SJSA1 (cell line): ENCODE results near the gene MLLT3. TPM values are rescaled to one million over a fixed set of nuclear protein-coding genes. Genes with fewer than 3 reads are reported as not detected.

Experiments used
- DNase-seq, 2 experiments: peaks; one replicate each; pipeline ENCODE4 v3.0.0-alpha.2; 2015 to 2020; ENCODE audit warnings: low spot score in 2 of 2, low read depth in 1 of 2
- H3K27ac ChIP-seq: fragments of 250-450 bp; sonication (Bioruptor Pico); 2 replicates; pipeline ENCODE4 v1.5.1; 2020; ENCODE audit warnings: mild to moderate bottlenecking, moderate library complexity
- H3K27me3 ChIP-seq: fragments of 250-450 bp; sonication (Bioruptor Pico); replicated peaks from 2 replicates; pipeline ENCODE4 v1.5.1; 2020; ENCODE audit warnings: mild to moderate bottlenecking, moderate library complexity
- H3K36me3 ChIP-seq: fragments of 250-450 bp; sonication (Bioruptor Pico); 2 replicates; pipeline ENCODE4 v1.5.1; 2020; ENCODE audit warnings: mild to moderate bottlenecking
- H3K4me1 ChIP-seq: fragments of 250-450 bp; sonication (Bioruptor Pico); replicated peaks from 2 replicates; pipeline ENCODE4 v1.6.1; 2021; ENCODE audit warnings: mild to moderate bottlenecking
- H3K4me3 ChIP-seq: fragments of 250-450 bp; sonication (Bioruptor Pico); 2 replicates; pipeline ENCODE4 v1.5.1; 2020; ENCODE audit warnings: mild to moderate bottlenecking
- H3K9me3 ChIP-seq: fragments of 250-450 bp; sonication (Bioruptor Pico); replicated peaks from 2 replicates; pipeline ENCODE4 v1.5.1; 2020; ENCODE audit warnings: mild to moderate bottlenecking
- total RNA-seq: library from RNA; depleted of rRNA; stranded (reverse); fragments of >200 nt; shearing (Covaris generic); gene quantifications from 2 replicates; pipeline ENCODE4 v1.2.3, GENCODE V29; 2014

MLLT3 gene
- total RNA-seq, 1 experiment from 2014 or later: 13.9 TPM

GRCh38 chr9:20326516-20326915, 295.8 kb downstream of the MLLT3 start:
- no peak for DNase-seq
- Histone ChIP-seq H3K27me3 (no peaks in the 10 kb centered on the region), H3K4me3 (no peak overlapping the region), H3K4me1 (no peaks in the 10 kb centered on the region), H3K27ac (no peak overlapping the region), H3K36me3 (no peaks in the 10 kb centered on the region), H3K9me3 (no peaks in the 10 kb centered on the region)

GRCh38 chr9:20325008-20325407, 297.3 kb downstream of the MLLT3 start:
- H3K27ac ChIP-seq: no peak overlapping the region
- no peak for DNase-seq
- H3K36me3 ChIP-seq: no peaks in the 10 kb centered on the region
- no peak overlapping the region for H3K4me3 ChIP-seq
- no peaks in the 10 kb centered on the region for H3K9me3 ChIP-seq
- H3K27me3 ChIP-seq: no peaks in the 10 kb centered on the region
- H3K4me1 ChIP-seq: peaks cover 13% of the 10 kb centered on the region

GRCh38 chr9:20322212-20322611, 300.1 kb downstream of the MLLT3 start:
- H3K36me3 ChIP-seq: no peaks in the 10 kb centered on the region
- no peaks in the 10 kb centered on the region for H3K9me3 ChIP-seq
- no peak for DNase-seq
- no peak overlapping the region for H3K27ac ChIP-seq
- no peak overlapping the region for H3K4me3 ChIP-seq
- no peaks in the 10 kb centered on the region for H3K27me3 ChIP-seq
- peaks cover 29% of the 10 kb centered on the region for H3K4me1 ChIP-seq

GRCh38 chr9:20321423-20322082, 300.7 kb downstream of the MLLT3 start:
- Histone ChIP-seq H3K27ac (no peak overlapping the region), H3K27me3 (no peaks in the 10 kb centered on the region), H3K9me3 (no peaks in the 10 kb centered on the region), H3K4me1 (peaks cover 29% of the 10 kb centered on the region), H3K4me3 (no peak overlapping the region), H3K36me3 (no peaks in the 10 kb centered on the region)
- no peak for DNase-seq

GRCh38 chr9:20320921-20321320, 301.4 kb downstream of the MLLT3 start:
- H3K4me1 ChIP-seq: peaks cover 29% of the 10 kb centered on the region
- DNase-seq: no peak
- H3K27me3 ChIP-seq: no peaks in the 10 kb centered on the region
- H3K4me3 ChIP-seq: no peak overlapping the region
- no peaks in the 10 kb centered on the region for H3K36me3 ChIP-seq
- H3K27ac ChIP-seq: no peak overlapping the region
- H3K9me3 ChIP-seq: no peaks in the 10 kb centered on the region

- peak overlapping the region; percentile 59 for H3K27ac ChIP-seq
- H3K4me3 ChIP-seq: no peak overlapping the region
These were observed 302.5 kb downstream of the MLLT3 start for GRCh38 chr9:20319641-20320337.

GRCh38 chr9:20319241-20319640, 303.1 kb downstream of the MLLT3 start:
- Histone ChIP-seq H3K4me1 (peaks cover 33% of the 10 kb centered on the region), H3K27me3 (no peaks in the 10 kb centered on the region), H3K4me3 (no peak overlapping the region), H3K36me3 (no peaks in the 10 kb centered on the region), H3K27ac (peak overlapping the region; percentile 59), H3K9me3 (no peaks in the 10 kb centered on the region)
- DNase-seq: peak in 1 of 2 experiments; percentile 36

More at GRCh38 chr9:20319641-20320337, 302.5 kb downstream of the MLLT3 start:
- peak; percentile 75 to 76 for DNase-seq
- Histone ChIP-seq H3K27me3 (no peaks in the 10 kb centered on the region), H3K36me3 (no peaks in the 10 kb centered on the region), H3K4me1 (peaks cover 33% of the 10 kb centered on the region), H3K9me3 (no peaks in the 10 kb centered on the region)

- Histone ChIP-seq H3K4me3 (no peak overlapping the region), H3K9me3 (no peaks in the 10 kb centered on the region), H3K36me3 (no peaks in the 10 kb centered on the region), H3K27ac (no peak overlapping the region), H3K4me1 (peaks cover 36% of the 10 kb centered on the region), H3K27me3 (no peaks in the 10 kb centered on the region)
- DNase-seq: no peak
These were observed 304.6 kb downstream of the MLLT3 start for GRCh38 chr9:20317701-20318100.

- H3K27ac ChIP-seq: no peak overlapping the region
- no peak overlapping the region for H3K4me3 ChIP-seq
- no peaks in the 10 kb centered on the region for H3K9me3 ChIP-seq
- H3K27me3 ChIP-seq: no peaks in the 10 kb centered on the region
- no peaks in the 10 kb centered on the region for H3K36me3 ChIP-seq
- no peak for DNase-seq
- peaks cover 39% of the 10 kb centered on the region for H3K4me1 ChIP-seq
These were observed 305.9 kb downstream of the MLLT3 start for GRCh38 chr9:20316372-20316771.

- no peaks in the 10 kb centered on the region for H3K36me3 ChIP-seq
- peak in 1 of 2 experiments; percentile 11 for DNase-seq
- H3K4me1 ChIP-seq: peaks cover 33% of the 10 kb centered on the region
- H3K9me3 ChIP-seq: no peaks in the 10 kb centered on the region
- H3K27ac ChIP-seq: no peak overlapping the region
- no peak overlapping the region for H3K4me3 ChIP-seq
- H3K27me3 ChIP-seq: no peaks in the 10 kb centered on the region
These were observed 306.6 kb downstream of the MLLT3 start for GRCh38 chr9:20315677-20316076.

- Histone ChIP-seq H3K27ac (no peak overlapping the region), H3K4me3 (no peak overlapping the region), H3K9me3 (no peaks in the 10 kb centered on the region), H3K27me3 (no peaks in the 10 kb centered on the region), H3K36me3 (no peaks in the 10 kb centered on the region), H3K4me1 (peaks cover 26% of the 10 kb centered on the region)
- DNase-seq: no peak
These were observed 307.3 kb downstream of the MLLT3 start for GRCh38 chr9:20314981-20315380.

GRCh38 chr9:20313415-20313814, 308.9 kb downstream of the MLLT3 start:
- H3K9me3 ChIP-seq: no peaks in the 10 kb centered on the region
- no peak for DNase-seq
- H3K4me1 ChIP-seq: peaks cover 13% of the 10 kb centered on the region
- H3K4me3 ChIP-seq: no peak overlapping the region
- H3K27ac ChIP-seq: no peak overlapping the region
- H3K36me3 ChIP-seq: no peaks in the 10 kb centered on the region
- H3K27me3 ChIP-seq: no peaks in the 10 kb centered on the region

GRCh38 chr9:20312732-20313131, 309.6 kb downstream of the MLLT3 start:
- DNase-seq: no peak

GRCh38 chr9:20310024-20310423, 312.3 kb downstream of the MLLT3 start:
- Histone ChIP-seq H3K36me3 (no peaks in the 10 kb centered on the region), H3K4me1 (peaks cover 6% of the 10 kb centered on the region)

More at GRCh38 chr9:20312732-20313131, 309.6 kb downstream of the MLLT3 start:
- H3K4me3 ChIP-seq: no peak overlapping the region
- peaks cover 11% of the 10 kb centered on the region for H3K4me1 ChIP-seq
- H3K9me3 ChIP-seq: no peaks in the 10 kb centered on the region
- no peaks in the 10 kb centered on the region for H3K27me3 ChIP-seq
- H3K27ac ChIP-seq: no peak overlapping the region
- no peaks in the 10 kb centered on the region for H3K36me3 ChIP-seq

More at GRCh38 chr9:20310024-20310423, 312.3 kb downstream of the MLLT3 start:
- H3K27ac ChIP-seq: no peak overlapping the region
- no peaks in the 10 kb centered on the region for H3K27me3 ChIP-seq
- no peak overlapping the region for H3K4me3 ChIP-seq
- no peak for DNase-seq
- no peaks in the 10 kb centered on the region for H3K9me3 ChIP-seq
